ENCODE data around the gene RASGRP3. TPM values are rescaled to one million over a fixed set of nuclear protein-coding genes. Genes with fewer than 3 reads are reported as not detected.

Gene RASGRP3
- total and polyA plus RNA-seq, 2 of the 13 experiments (the other 11 are each of a cell fraction or from before 2014, with no cell fraction given): 0.01 TPM; not detected in 1

DNA sequence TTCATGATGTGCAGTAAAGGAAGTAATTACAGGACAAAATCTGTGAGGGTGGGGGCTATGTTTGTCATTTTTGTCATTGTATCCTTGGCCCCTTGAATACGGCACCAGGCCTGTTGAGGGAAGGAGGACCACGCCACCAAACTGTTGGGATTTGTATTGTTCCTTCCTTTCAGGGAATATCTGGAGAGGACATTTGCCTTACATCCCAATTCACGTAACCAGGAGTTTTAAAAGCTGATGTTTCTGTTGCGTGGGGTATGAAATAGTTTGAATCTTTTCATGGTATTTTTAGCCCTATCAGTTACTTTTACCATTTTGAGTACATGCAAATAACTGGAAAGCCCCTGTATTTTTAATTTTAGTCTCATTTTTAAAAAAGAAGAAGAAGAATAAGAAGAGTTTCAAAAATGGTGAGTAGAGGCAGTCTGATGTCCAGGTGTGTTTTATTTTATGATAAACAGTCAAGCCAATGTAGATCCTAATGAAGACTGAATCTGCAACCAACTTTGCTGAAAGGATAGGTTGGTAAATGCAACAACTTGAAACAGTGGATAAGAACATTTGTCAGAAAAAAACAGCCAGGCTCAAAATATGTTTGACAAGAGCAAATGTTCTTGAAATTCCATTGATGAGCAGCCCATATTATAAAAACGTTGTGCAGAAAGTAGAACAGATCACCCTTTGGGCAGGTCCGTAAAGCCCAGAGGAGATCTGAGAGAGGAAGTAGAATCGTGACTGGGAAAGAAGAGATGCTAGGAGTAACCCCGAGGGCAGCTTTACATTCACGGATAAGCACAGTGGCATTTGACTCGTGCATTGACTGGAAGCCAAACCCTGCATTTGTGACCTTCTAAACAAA lies 54.5 kb downstream of the RASGRP3 start:
- ATAC-seq (no peak), DNase-seq (ENCODE audit: low spot score) (no peak), FAIRE-seq (no peak)
- Histone ChIP-seq H2AFZ (ENCODE audit: low read length) (no peak overlapping the region), H3K27me3 (ENCODE audit: control insufficient read depth in 1 of 2, insufficient read depth in 2 of 2, low read length in 2 of 2) (no peaks in the 10 kb centered on the region; a peak in 1 of 5 replicates), H3K4me3 (replicated peaks in 1 of 3; ENCODE audit: insufficient read depth in 1 of 3, low read depth in 2 of 3, low read length in 3 of 3) (no peak overlapping the region), H3K36me3 (replicated peaks in 1 of 2; ENCODE audit: control insufficient read depth in 1 of 2, insufficient read depth in 2 of 2, low read length in 2 of 2) (no peaks in the 10 kb centered on the region), H3K9ac (ENCODE audit: insufficient read depth, low read depth, low read length) (no peak overlapping the region), H4K20me1 (ENCODE audit: insufficient read depth, low read length) (no peaks in the 10 kb centered on the region), H3K79me2 (ENCODE audit: insufficient read depth, low read length) (no peaks in the 10 kb centered on the region), H3K9me3 (ENCODE audit: low read length) (no peaks in the 10 kb centered on the region), H3K4me1 (ENCODE audit: insufficient read depth, low read length) (no peaks in the 10 kb centered on the region), H3K27ac (ENCODE audit: extremely low read length, insufficient read depth, low read length) (no peak overlapping the region), H3K4me2 (ENCODE audit: low read depth, low read length) (no peak overlapping the region)
- BruUV-seq (replicated peaks): no TSS peak
- in situ Hi-C loops (cut with HindIII; ENCODE audit: extremely low pct_ligation_motif_present, low pct_unique_long_range_greater_than_20kb): no loop called here
- ChIA-PET POLR2A (no interaction called here), CTCF (ENCODE audit: low intra/inter-chr PET ratio, low total read pairs) (no interaction called here)
- intact Hi-C loops (cut with micrococcal nuclease; ENCODE audit: unreplicated experiment): no loop called here
- WGBS (ENCODE audit: low lambda C conversion rate): 30% methylated on average over 10 of the region's 10 CpGs
- TF ChIP-seq CBX5 (CRISPR knock-in tag; IDR thresholded peaks at IDR 0.05; ENCODE audit: borderline replicate concordance) (no peak), BCL3 (CRISPR knock-in tag; IDR thresholded peaks at IDR 0.05) (no peak), RELA (CRISPR knock-in tag; IDR thresholded peaks at IDR 0.05) (no peak), ZNF768 (CRISPR knock-in tag; IDR thresholded peaks at IDR 0.05) (no peak), ZNF724P (CRISPR knock-in tag; IDR thresholded peaks at IDR 0.05; ENCODE audit: borderline replicate concordance) (no peak), ZNF564 (CRISPR knock-in tag; IDR thresholded peaks at IDR 0.05) (no peak), ZNF569 (CRISPR knock-in tag; IDR thresholded peaks at IDR 0.05; ENCODE audit: borderline replicate concordance) (no peak), ZNF660 (CRISPR knock-in tag; IDR thresholded peaks at IDR 0.05; ENCODE audit: borderline replicate concordance, low read depth) (no peak), ZNF574 (CRISPR knock-in tag; IDR thresholded peaks at IDR 0.05) (no peak), TRAFD1 (CRISPR knock-in tag; IDR thresholded peaks at IDR 0.05; ENCODE audit: borderline replicate concordance) (no peak), RNF2 (conservative IDR thresholded peaks at IDR 0.05; ENCODE audit: low read depth) (no peak)
- TF ChIP-seq, protein P1, sequence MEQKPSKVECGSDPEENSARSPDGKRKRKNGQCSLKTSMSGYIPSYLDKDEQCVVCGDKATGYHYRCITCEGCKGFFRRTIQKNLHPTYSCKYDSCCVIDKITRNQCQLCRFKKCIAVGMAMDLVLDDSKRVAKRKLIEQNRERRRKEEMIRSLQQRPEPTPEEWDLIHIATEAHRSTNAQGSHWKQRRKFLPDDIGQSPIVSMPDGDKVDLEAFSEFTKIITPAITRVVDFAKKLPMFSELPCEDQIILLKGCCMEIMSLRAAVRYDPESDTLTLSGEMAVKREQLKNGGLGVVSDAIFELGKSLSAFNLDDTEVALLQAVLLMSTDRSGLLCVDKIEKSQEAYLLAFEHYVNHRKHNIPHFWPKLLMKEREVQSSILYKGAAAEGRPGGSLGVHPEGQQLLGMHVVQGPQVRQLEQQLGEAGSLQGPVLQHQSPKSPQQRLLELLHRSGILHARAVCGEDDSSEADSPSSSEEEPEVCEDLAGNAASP (CRISPR knock-in tag; IDR thresholded peaks at IDR 0.05; ENCODE audit: borderline replicate concordance): no peak
- TF ChIP-seq, protein P2, sequence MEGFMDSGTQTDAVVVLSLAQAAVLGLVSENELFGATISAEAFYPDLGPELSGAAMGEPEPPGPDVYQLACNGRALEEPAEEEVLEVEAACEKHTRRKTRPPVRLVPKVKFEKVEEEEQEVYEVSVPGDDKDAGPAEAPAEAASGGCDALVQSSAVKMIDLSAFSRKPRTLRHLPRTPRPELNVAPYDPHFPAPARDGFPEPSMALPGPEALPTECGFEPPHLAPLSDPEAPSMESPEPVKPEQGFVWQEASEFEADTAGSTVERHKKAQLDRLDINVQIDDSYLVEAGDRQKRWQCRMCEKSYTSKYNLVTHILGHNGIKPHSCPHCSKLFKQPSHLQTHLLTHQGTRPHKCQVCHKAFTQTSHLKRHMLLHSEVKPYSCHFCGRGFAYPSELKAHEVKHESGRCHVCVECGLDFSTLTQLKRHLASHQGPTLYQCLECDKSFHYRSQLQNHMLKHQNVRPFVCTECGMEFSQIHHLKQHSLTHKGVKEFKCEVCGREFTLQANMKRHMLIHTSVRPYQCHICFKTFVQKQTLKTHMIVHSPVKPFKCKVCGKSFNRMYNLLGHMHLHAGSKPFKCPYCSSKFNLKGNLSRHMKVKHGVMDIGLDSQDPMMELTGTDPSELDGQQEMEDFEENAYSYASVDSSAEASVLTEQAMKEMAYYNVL (CRISPR knock-in tag; IDR thresholded peaks at IDR 0.05; ENCODE audit: borderline replicate concordance): no peak
